ENCODE data around the gene ENPP6.

Gene ENPP6

DNA sequence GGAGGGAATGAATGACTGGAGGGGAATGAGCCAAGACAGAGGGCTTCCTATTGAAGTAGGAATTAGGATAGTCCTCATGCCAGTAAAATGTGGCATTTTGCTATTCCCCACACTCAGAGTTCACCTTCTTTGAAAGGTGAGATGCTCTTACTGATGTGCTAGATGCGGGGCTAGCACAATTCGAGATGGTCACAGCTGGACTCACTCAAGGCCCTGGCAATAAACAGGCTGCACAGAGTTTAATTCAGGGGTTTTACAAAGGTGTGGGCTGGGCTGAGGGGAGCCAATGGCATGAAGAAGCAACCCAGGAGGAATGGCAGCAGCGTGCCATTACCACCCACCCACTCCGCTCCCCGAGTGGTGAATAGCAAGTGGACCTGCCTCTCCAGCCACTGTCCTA, 55.1 kb downstream of the ENPP6 start:
- Histone ChIP-seq H3K4me3 (ENCODE audit: low read length) (no peak overlapping the region), H3K9me3 (ENCODE audit: insufficient read depth, low read depth, low read length) (no peaks in the 10 kb centered on the region), H3K4me1 (ENCODE audit: insufficient read depth, low read length) (peaks cover 32% of the 10 kb centered on the region), H3K9ac (ENCODE audit: low read depth, low read length) (no peak overlapping the region), H3K36me3 (ENCODE audit: insufficient read depth, low read length) (no peaks in the 10 kb centered on the region), H3K27ac (ENCODE audit: low read depth, low read length) (no peak overlapping the region), H3K27me3 (ENCODE audit: insufficient read depth, low read length) (peaks cover 29% of the 10 kb centered on the region)
- WGBS: 94% methylated on average over 5 of the region's 5 CpGs

DNA sequence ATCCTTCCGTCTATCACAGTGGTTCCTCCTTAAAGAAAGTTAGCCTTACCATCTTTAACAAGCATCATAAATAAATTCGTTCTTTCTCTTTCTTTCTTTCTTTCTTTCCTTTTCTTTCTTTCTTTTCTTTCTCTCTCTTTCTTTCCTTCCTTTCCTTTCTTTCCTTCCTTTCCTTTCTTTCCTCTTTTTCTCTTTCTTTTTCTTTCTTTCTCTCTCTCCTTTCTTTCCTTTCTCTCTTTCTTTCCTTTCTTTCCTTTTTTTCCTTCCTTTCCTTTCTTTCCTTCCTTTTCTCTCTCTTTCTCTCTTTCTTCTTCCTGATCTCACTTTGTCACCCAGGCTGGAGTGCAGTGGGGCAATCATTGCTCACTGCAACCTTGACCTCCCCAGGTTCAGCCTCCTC, 60.4 kb downstream of the ENPP6 start:
- no peaks in the 10 kb centered on the region for H3K4me1 ChIP-seq (ENCODE audit: insufficient read depth, low read length)
- H3K4me3 ChIP-seq (ENCODE audit: low read length): no peak overlapping the region
- peaks cover 4% of the 10 kb centered on the region; the same call in 1 of the 2 replicates for H3K27me3 ChIP-seq (ENCODE audit: insufficient read depth, low read length)
- no peaks in the 10 kb centered on the region for H3K36me3 ChIP-seq (ENCODE audit: insufficient read depth, low read length)
- H3K27ac ChIP-seq (ENCODE audit: low read depth, low read length): no peak overlapping the region
- no peaks in the 10 kb centered on the region for H3K9me3 ChIP-seq (ENCODE audit: insufficient read depth, low read depth, low read length)
- 92% methylated on average over 2 of the region's 2 CpGs for WGBS
- H3K9ac ChIP-seq (ENCODE audit: low read depth, low read length): no peak overlapping the region

DNA sequence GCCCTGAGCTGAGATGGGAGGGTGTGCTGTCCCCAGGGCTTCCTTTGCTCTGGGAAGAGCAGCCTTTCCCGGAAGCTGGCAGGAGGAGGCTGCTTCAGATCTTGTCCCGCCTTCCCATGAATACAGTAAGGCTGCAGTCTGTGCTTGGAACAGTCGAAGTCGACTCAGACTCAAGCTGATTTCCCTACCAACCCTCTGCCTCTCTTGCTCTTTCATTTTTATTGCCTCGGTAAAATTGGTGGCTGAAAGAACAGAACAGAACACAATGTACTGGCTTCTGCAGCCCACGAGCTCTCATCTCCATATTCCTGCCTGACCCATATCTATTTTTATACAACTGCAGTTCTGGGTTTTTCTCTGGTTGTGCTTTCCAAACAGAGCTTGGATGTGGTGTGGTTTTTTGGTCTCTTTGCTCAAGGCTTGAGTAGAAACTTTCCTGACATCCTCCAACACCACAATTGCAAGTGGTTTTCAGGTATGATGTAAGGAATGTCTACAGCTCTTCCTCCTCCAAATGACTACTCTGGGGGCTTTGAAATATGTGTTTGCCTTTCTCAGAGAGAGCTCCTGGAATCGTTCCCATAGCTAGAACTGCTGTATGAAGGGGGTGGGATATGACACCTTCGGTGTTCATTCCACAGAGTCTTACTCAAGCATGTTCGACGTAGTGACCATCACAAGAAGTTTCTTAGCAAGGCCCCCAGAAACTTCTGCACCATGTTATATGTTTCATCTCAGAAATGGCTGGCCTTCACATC, 61.3 kb downstream of the ENPP6 start:
- 82% methylated on average over 10 of the region's 10 CpGs for WGBS
- Histone ChIP-seq H3K9me3 (ENCODE audit: insufficient read depth, low read depth, low read length) (no peaks in the 10 kb centered on the region), H3K36me3 (ENCODE audit: insufficient read depth, low read length) (no peaks in the 10 kb centered on the region), H3K27ac (ENCODE audit: low read depth, low read length) (no peak overlapping the region), H3K4me3 (ENCODE audit: low read length) (no peak overlapping the region), H3K27me3 (ENCODE audit: insufficient read depth, low read length) (peaks cover 4% of the 10 kb centered on the region; the same call in 1 of the 2 replicates), H3K9ac (ENCODE audit: low read depth, low read length) (no peak overlapping the region), H3K4me1 (ENCODE audit: insufficient read depth, low read length) (no peaks in the 10 kb centered on the region)

DNA sequence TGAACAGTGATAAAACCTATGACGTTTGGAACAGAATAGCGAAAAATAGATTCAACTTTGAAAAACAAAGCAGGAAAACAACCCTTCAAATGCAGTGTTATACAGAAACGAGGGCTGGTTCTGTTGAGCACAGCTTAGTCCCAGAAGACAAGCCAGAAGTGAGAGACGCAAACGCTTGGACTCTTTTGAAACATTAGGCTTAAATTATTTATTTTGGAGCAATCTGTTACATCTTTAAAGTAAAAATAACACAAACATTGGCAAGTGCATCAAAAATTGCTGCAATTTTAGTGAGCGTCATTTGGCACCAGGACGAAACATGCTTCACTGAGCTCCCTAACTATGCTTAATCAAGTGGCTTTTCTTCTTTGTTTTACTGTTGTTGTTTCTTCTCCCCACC, 63.5 kb downstream of the ENPP6 start:
- no peak overlapping the region for H3K9ac ChIP-seq (ENCODE audit: low read depth, low read length)
- peaks cover 4% of the 10 kb centered on the region; the same call in 1 of the 2 replicates for H3K27me3 ChIP-seq (ENCODE audit: insufficient read depth, low read length)
- H3K36me3 ChIP-seq (ENCODE audit: insufficient read depth, low read length): no peaks in the 10 kb centered on the region

DNA sequence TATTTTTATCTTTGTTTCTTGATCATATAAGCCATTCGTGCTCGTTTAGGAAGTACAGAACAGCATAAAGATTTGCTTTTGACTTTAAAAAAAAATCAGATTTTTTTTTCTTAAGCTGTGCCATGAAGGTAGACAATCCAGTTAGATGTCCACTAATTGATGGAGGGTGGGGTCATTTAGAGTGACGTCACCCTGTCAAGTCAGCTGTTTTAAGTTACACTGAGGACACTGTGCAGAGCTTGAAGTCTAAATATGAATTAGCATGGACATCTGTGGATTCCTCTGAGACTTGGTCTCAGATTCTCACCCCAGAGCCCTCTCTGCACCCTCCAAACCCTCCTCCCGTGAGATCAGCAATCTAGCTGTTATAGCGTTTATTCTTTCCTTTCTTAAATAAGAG, 63.9 kb downstream of the ENPP6 start:
- H3K4me3 ChIP-seq (ENCODE audit: low read length): no peak overlapping the region
- no peaks in the 10 kb centered on the region for H3K36me3 ChIP-seq (ENCODE audit: insufficient read depth, low read length)
- peaks cover 4% of the 10 kb centered on the region; the same call in 1 of the 2 replicates for H3K27me3 ChIP-seq (ENCODE audit: insufficient read depth, low read length)
- H3K4me1 ChIP-seq (ENCODE audit: insufficient read depth, low read length): no peaks in the 10 kb centered on the region
- 92% methylated on average over 5 of the region's 5 CpGs for WGBS
- no peaks in the 10 kb centered on the region for H3K9me3 ChIP-seq (ENCODE audit: insufficient read depth, low read depth, low read length)
- H3K9ac ChIP-seq (ENCODE audit: low read depth, low read length): no peak overlapping the region
- no peak overlapping the region for H3K27ac ChIP-seq (ENCODE audit: low read depth, low read length)

More for the DNA sequence above, 63.5 kb downstream of the ENPP6 start:
- WGBS: 97% methylated on average over 7 of the region's 7 CpGs
- Histone ChIP-seq H3K4me1 (ENCODE audit: insufficient read depth, low read length) (no peaks in the 10 kb centered on the region), H3K9me3 (ENCODE audit: insufficient read depth, low read depth, low read length) (no peaks in the 10 kb centered on the region), H3K4me3 (ENCODE audit: low read length) (no peak overlapping the region), H3K27ac (ENCODE audit: low read depth, low read length) (no peak overlapping the region)

DNA sequence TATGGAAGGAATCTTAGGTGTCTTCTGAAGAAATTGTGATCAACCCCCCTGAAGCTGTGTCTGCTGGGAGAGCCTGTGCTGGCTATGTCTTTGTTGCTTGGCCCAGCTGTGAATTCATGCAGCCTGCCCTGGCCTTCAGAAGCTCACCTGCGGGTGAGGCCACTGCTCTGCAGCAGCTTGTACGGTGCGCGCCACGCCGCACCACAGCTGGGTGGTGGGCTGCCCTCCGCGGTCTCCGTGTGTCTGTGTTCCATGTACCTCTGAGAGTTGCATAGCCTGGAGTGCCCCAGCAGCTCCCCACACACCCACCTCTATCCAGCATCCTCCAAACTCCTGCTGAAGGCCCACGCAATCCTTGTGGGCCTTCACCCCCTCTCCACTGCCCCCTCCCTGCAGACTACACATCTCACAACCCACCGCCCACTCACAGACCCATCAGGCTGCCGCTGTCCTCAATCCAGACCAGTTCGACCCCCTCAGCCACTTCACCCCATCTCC, 65.6 kb downstream of the ENPP6 start:
- no peaks in the 10 kb centered on the region for H3K36me3 ChIP-seq (ENCODE audit: insufficient read depth, low read length)
- 89% methylated on average over 13 of the region's 13 CpGs for WGBS
- H3K9me3 ChIP-seq (ENCODE audit: insufficient read depth, low read depth, low read length): no peaks in the 10 kb centered on the region
- H3K27me3 ChIP-seq (ENCODE audit: insufficient read depth, low read length): peaks cover 3% of the 10 kb centered on the region; the same call in 1 of the 2 replicates
- H3K27ac ChIP-seq (ENCODE audit: low read depth, low read length): no peak overlapping the region
- H3K4me1 ChIP-seq (ENCODE audit: insufficient read depth, low read length): no peaks in the 10 kb centered on the region
- H3K9ac ChIP-seq (ENCODE audit: low read depth, low read length): no peak overlapping the region
- H3K4me3 ChIP-seq (ENCODE audit: low read length): no peak overlapping the region

DNA sequence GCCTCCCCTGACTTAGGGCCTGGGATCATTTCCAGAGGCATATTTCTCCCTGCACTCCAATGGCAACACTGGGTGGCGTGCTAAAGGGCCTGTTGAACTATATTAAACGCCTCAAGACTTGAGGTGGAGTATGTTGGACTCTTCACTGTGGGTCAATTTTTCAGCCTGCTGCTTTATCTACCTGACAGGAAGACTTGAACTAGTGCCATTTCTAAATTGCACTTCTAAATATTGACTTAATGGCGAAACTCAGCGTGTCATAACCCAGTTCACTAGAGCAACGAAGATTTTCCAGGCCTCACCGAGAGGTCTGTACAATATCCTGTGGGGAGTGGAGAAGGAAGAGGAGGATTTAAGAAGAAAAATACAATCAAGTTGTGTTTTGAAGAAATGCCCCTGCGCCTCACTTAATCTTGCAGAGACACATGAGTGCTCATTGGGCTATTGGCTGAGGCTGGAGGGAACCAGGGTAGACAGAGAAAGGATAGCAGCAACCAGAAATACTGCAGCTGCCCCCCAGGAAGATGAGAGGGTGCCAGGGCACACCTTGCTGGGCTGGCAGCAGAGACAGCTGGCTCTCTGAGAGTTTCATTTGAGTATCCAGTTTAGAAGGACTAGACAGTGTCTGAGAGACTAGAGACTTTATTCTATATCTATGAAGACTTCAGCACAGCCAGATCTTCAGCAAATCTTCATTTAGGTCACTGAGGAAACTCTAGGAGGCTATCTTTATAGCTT, 67.4 kb downstream of the ENPP6 start:
- 92% methylated on average over 7 of the region's 7 CpGs for WGBS
- no peaks in the 10 kb centered on the region for H3K9me3 ChIP-seq (ENCODE audit: insufficient read depth, low read depth, low read length)
- H3K9ac ChIP-seq (ENCODE audit: low read depth, low read length): no peak overlapping the region
- H3K27ac ChIP-seq (ENCODE audit: low read depth, low read length): no peak overlapping the region
- no peaks in the 10 kb centered on the region for H3K4me1 ChIP-seq (ENCODE audit: insufficient read depth, low read length)
- no peak overlapping the region for H3K4me3 ChIP-seq (ENCODE audit: low read length)
- no peaks in the 10 kb centered on the region for H3K27me3 ChIP-seq (ENCODE audit: insufficient read depth, low read length)
- H3K36me3 ChIP-seq (ENCODE audit: insufficient read depth, low read length): no peaks in the 10 kb centered on the region

DNA sequence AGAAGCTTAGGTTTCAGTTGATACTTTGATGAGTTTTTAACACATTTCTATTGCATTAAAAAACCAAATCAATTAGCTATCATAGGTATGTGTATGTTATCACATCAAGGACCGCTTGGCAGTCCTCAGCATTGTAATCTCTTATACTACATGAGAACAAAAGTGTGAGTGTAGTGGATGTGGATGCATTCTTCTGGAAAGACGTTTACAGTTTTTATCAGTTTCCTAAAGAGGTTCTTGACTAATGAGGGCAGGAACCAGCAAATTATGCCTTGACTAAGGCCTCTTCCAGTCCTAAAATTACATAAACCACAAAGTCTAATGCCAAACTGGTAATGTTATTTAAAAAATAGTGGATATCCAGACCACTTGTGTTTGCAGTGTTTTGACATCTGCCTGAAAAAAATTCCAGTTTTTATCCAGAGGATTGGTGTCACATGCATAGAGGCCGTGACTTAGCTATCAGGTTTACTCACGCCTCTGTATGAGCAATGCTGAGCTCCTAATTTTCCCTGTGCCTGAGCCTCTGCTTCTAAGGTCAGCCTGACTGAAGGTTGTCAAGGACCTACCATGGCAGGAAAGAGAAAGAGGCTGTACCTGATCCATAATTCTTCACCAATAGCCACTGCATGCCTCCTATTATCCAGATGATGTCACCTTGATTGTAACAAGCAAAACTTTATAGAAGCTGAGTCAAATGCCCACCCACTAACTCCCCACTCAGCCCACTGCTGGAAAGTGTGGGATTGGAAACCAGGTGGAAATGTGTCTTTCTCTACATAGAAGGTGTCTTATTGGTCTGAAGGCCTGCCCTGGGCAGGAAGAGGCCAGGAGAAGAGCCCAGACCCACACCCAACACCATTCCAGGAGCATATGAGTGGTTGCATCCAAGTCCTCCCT, 68.7 kb downstream of the ENPP6 start:
- H3K27ac ChIP-seq (ENCODE audit: low read depth, low read length): no peak overlapping the region

DNA sequence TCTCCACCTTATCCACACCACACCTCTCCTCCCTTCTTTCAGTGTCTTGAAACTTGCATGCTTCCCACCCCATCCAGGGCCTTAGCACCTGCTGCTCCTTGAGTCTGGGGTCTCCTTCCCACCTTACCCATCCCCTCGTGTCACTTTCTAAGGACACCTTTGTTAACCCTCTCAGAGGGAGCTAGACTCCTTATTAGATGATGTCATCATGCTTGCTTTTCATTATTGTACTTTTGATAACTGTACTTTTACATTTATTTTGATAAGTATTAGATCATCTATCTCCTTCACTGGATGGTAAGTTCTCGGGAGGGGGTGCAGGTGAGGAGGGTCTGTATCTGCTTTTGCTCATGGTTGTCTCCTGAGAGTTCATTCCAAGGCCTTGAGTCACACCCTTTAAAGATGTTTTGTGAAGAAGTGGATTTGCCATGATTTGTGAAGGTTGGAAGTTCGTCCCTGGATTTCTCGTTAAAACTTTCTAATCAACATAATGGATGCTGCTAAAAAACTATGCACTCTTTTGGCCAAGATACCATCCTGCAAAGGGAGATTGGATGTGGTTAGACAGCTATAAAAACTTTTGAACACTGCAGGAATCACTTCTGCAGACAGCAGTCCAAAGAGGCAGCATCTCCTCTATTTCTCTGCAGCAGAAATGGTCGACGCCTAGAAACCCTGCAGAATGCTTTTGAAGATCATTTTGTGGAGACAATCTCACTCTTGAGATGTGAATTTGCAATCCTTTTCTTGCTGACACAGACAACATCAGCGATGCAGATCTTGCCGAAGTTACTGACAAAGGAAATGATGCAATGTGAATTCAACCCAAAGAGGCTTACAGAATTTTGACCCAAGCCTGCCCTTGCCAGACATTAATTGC, 69.6 kb downstream of the ENPP6 start:
- H3K9ac ChIP-seq (ENCODE audit: low read depth, low read length): no peak overlapping the region
- no peak overlapping the region for H3K4me3 ChIP-seq (ENCODE audit: low read length)
- no peaks in the 10 kb centered on the region for H3K4me1 ChIP-seq (ENCODE audit: insufficient read depth, low read length)
- WGBS: 75% methylated on average over 7 of the region's 8 CpGs
- H3K36me3 ChIP-seq (ENCODE audit: insufficient read depth, low read length): no peaks in the 10 kb centered on the region
- H3K27ac ChIP-seq (ENCODE audit: low read depth, low read length): no peak overlapping the region
- no peaks in the 10 kb centered on the region for H3K9me3 ChIP-seq (ENCODE audit: insufficient read depth, low read depth, low read length)
- no peaks in the 10 kb centered on the region for H3K27me3 ChIP-seq (ENCODE audit: insufficient read depth, low read length)

More for the DNA sequence above, 68.7 kb downstream of the ENPP6 start:
- Histone ChIP-seq H3K9ac (ENCODE audit: low read depth, low read length) (no peak overlapping the region), H3K4me1 (ENCODE audit: insufficient read depth, low read length) (no peaks in the 10 kb centered on the region), H3K27me3 (ENCODE audit: insufficient read depth, low read length) (no peaks in the 10 kb centered on the region), H3K36me3 (ENCODE audit: insufficient read depth, low read length) (no peaks in the 10 kb centered on the region), H3K4me3 (ENCODE audit: low read length) (no peak overlapping the region), H3K9me3 (ENCODE audit: insufficient read depth, low read depth, low read length) (no peaks in the 10 kb centered on the region)
- 96% methylated on average over 4 of the region's 4 CpGs for WGBS

DNA sequence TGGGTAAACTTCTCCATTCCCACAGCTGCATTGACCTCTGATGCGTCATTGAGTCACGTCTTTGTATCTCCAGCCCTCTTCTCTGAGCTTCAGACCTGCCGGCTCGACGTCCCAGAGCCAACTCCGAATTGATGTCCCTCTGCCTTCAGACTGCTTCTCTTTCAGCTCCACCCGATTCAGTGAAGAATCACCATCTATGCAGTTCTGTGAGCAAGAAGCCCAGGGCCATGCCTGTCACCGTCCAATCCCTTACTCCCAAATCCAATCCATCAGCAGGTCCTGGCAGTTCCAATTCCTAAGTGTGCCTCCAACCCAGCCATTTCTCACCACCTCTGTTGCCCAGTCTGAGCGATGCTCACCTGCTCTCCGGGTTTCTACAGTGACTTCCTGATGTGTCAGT, 70.7 kb downstream of the ENPP6 start:
- no peak overlapping the region for H3K27ac ChIP-seq (ENCODE audit: low read depth, low read length)
- H3K9me3 ChIP-seq (ENCODE audit: insufficient read depth, low read depth, low read length): no peaks in the 10 kb centered on the region
- H3K27me3 ChIP-seq (ENCODE audit: insufficient read depth, low read length): no peaks in the 10 kb centered on the region
- no peak overlapping the region for H3K4me3 ChIP-seq (ENCODE audit: low read length)
- WGBS: 83% methylated on average over 10 of the region's 10 CpGs
- no peaks in the 10 kb centered on the region for H3K4me1 ChIP-seq (ENCODE audit: insufficient read depth, low read length)
- H3K9ac ChIP-seq (ENCODE audit: low read depth, low read length): no peak overlapping the region
- H3K36me3 ChIP-seq (ENCODE audit: insufficient read depth, low read length): no peaks in the 10 kb centered on the region
